HFF-Myc (cell line): ENCODE results near the gene PLCB1.

Experiments
- DNase-seq: peaks from one replicate; pipeline ENCODE4 v3.0.0-alpha.2; 2011; ENCODE audit warnings: low read depth; ENCODE audit errors: extremely low read depth
- H3K4me3 ChIP-seq: replicated peaks from 2 replicates; pipeline ENCODE4 v1.5.1; 2011; ENCODE audit warnings: low read depth, mild to moderate bottlenecking, control low read depth, low read length
- CTCF ChIP-seq: IDR thresholded peaks from 2 replicates; pipeline ENCODE4 v1.5.1; 2012; ENCODE audit warnings: mild to moderate bottlenecking, low read depth, low read length, control low read depth; ENCODE audit errors: missing control alignments

PLCB1 gene

GRCh38 chr20:8168785-8169288 is 36.8 kb downstream of the PLCB1 start:
- TF ChIP-seq CTCF: no peak
- DNase-seq: no peak
- no peak overlapping the region for H3K4me3 ChIP-seq

GRCh38 chr20:8170921-8171320 is 38.9 kb downstream of the PLCB1 start:
- TF ChIP-seq CTCF: no peak

GRCh38 chr20:8172191-8172590 is 40.1 kb downstream of the PLCB1 start:
- DNase-seq: no peak
- no peak for TF ChIP-seq CTCF
- H3K4me3 ChIP-seq: no peak overlapping the region

More at GRCh38 chr20:8170921-8171320, 38.9 kb downstream of the PLCB1 start:
- no peak overlapping the region for H3K4me3 ChIP-seq
- DNase-seq: no peak

GRCh38 chr20:8175741-8176675 is 43.9 kb downstream of the PLCB1 start:
- no peak for DNase-seq
- no peak overlapping the region for H3K4me3 ChIP-seq
- TF ChIP-seq CTCF: no peak

GRCh38 chr20:8183526-8183925 is 51.5 kb downstream of the PLCB1 start:
- no peak for TF ChIP-seq CTCF
- DNase-seq: no peak
- no peak overlapping the region for H3K4me3 ChIP-seq

- H3K4me3 ChIP-seq: no peak overlapping the region
- no peak for TF ChIP-seq CTCF
- no peak for DNase-seq
Measured at GRCh38 chr20:8187740-8188139, 55.7 kb downstream of the PLCB1 start.
